Cortex of kidney (tissue), 1 donor: ENCODE measurements around the gene STXBP3.
"Not testable (repeated sequence)": the region's sequence is repeated elsewhere in the genome, so short reads cannot be mapped to it uniquely, and the experiment has no call there.

Experiments
- DNase-seq: peaks from one replicate; lab custom pipeline; 2025; lab: John Stamatoyannopoulos, UW

The STXBP3 gene

GRCh38 chr1:108746382-108747170, at the start of gene STXBP3:
TSS of gene STXBP3 (plus strand) at chr1:108746674. CDS start at chr1:108746738, 64 bp downstream.
- peak; percentile 78 for DNase-seq

- DNase-seq: no peak
These were observed 46.8 kb upstream of the STXBP3 start for GRCh38 chr1:108699375-108700332.

- DNase-seq: no peak
These were observed 45.2 kb upstream of the STXBP3 start for GRCh38 chr1:108701176-108701849.

- not testable (repeated sequence) for DNase-seq
These were observed 44.4 kb upstream of the STXBP3 start for GRCh38 chr1:108702109-108702508.

- DNase-seq: no peak
These were observed 42.5 kb upstream of the STXBP3 start for GRCh38 chr1:108703939-108704338.

- no peak for DNase-seq
These were observed 42.0 kb upstream of the STXBP3 start for GRCh38 chr1:108704496-108704895.

GRCh38 chr1:108706643-108707042, 39.8 kb upstream of the STXBP3 start:
- no peak for DNase-seq

- DNase-seq: no peak
These were observed 37.5 kb upstream of the STXBP3 start for GRCh38 chr1:108708691-108709660.

- DNase-seq: no peak
These were observed 33.8 kb upstream of the STXBP3 start, which contains the start of gene FNDC7 for GRCh38 chr1:108712606-108713150. TSS of gene FNDC7 (plus strand) at chr1:108712908. CDS start at chr1:108712934, 26 bp downstream.

- no peak for DNase-seq
These were observed 30.5 kb upstream of the STXBP3 start for GRCh38 chr1:108715932-108716331.

- DNase-seq: no peak
These were observed 29.8 kb upstream of the STXBP3 start for GRCh38 chr1:108716437-108717230.

GRCh38 chr1:108717774-108718316, 28.6 kb upstream of the STXBP3 start:
- DNase-seq: no peak

GRCh38 chr1:108718927-108719655, 27.4 kb upstream of the STXBP3 start:
- no peak for DNase-seq

- no peak for DNase-seq
These were observed 26.6 kb upstream of the STXBP3 start for GRCh38 chr1:108719656-108720435.

GRCh38 chr1:108722292-108722691, 24.2 kb upstream of the STXBP3 start:
- DNase-seq: no peak

GRCh38 chr1:108725906-108726305, 20.6 kb upstream of the STXBP3 start:
- DNase-seq: no peak

- no peak for DNase-seq
These were observed 18.0 kb upstream of the STXBP3 start for GRCh38 chr1:108728327-108728923.

GRCh38 chr1:108729481-108729880, 17.0 kb upstream of the STXBP3 start:
- DNase-seq: no peak
